ENCODE measurements around the gene KLHL20. TPM values are rescaled to one million over a fixed set of nuclear protein-coding genes. Genes with fewer than 3 reads are reported as not detected.

Gene KLHL20
- total RNA-seq, 1 donor from 2014 or later: 25.4 TPM

- H3K36me3 ChIP-seq (ENCODE audit: insufficient read depth, low read length): peaks cover 3% of the 10 kb centered on the region
- no peak overlapping the region for H3K27ac ChIP-seq (ENCODE audit: low read depth, low read length)
- H3K79me2 ChIP-seq (ENCODE audit: insufficient read depth, low read length): peaks cover 15% of the 10 kb centered on the region
- DNase-seq (ENCODE audit: low read depth) (no peak), FAIRE-seq (no peak)
- no peaks in the 10 kb centered on the region for H3K9me3 ChIP-seq (ENCODE audit: insufficient read depth, low read depth, low read length)
- H3K36me3 Mint-ChIP-seq (ENCODE audit: low read depth, unreplicated experiment): peaks cover 3% of the 10 kb centered on the region
- H2AFZ ChIP-seq (ENCODE audit: low read depth, low read length): no peak overlapping the region
- H3K4me1 Mint-ChIP-seq (ENCODE audit: low read depth, unreplicated experiment): peaks cover 9% of the 10 kb centered on the region
- no peak overlapping the region for H3K9ac ChIP-seq (ENCODE audit: low read length)
- H3K4me2 ChIP-seq (ENCODE audit: low read length): peak overlapping the region; percentile 25
- no peaks in the 10 kb centered on the region for H3K4me1 ChIP-seq (ENCODE audit: insufficient read depth, low read length)
- no peaks in the 10 kb centered on the region for H3K9me3 Mint-ChIP-seq (ENCODE audit: unreplicated experiment)
- TF ChIP-seq CTCF (IDR thresholded peaks at IDR 0.05; ENCODE audit: insufficient read depth, low read depth, low read length) (no peak), EZH2 (IDR thresholded peaks at IDR 0.05; ENCODE audit: insufficient read depth, low read length) (no peak)
- H3K27me3 ChIP-seq (ENCODE audit: insufficient read depth, low read length): no peaks in the 10 kb centered on the region
- H3K4me3 Mint-ChIP-seq (ENCODE audit: unreplicated experiment): no peak overlapping the region
- H3K27ac Mint-ChIP-seq (ENCODE audit: unreplicated experiment): no peak overlapping the region
- H3K4me3 ChIP-seq (ENCODE audit: insufficient read depth, low read depth, low read length): no peak overlapping the region
- no peaks in the 10 kb centered on the region for H4K20me1 ChIP-seq (ENCODE audit: insufficient read depth, low read length)
- H3K27me3 Mint-ChIP-seq (ENCODE audit: low read depth, unreplicated experiment): no peaks in the 10 kb centered on the region
Measured at GRCh38 chr1:173827611-173828010, 112.8 kb downstream of the KLHL20 start.

DNA sequence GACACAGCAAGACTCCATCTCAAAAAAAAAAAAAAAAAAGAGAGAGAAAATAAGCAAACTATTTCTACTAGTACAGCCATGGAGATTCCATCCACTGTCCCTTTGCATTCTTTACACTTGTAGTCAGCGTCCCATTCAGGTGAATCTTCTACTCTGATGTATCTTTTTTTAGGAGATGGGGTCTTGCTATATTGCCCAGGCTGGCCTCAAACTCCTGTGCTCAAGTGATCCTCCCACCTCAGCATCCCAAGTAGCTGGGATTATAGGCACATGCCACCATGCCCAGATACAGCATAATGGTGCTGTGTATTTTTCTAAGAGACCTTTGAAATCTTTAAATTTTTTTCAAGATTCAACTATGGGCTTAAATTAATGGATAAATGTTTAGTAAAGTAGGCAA lies 118.0 kb downstream of the KLHL20 start:
- TF ChIP-seq CTCF (IDR thresholded peaks at IDR 0.05; ENCODE audit: insufficient read depth, low read depth, low read length) (no peak), EZH2 (IDR thresholded peaks at IDR 0.05; ENCODE audit: insufficient read depth, low read length) (no peak)
- Histone ChIP-seq H3K4me3 (ENCODE audit: insufficient read depth, low read depth, low read length) (no peak overlapping the region), H3K27ac (ENCODE audit: low read depth, low read length) (no peak overlapping the region), H4K20me1 (ENCODE audit: insufficient read depth, low read length) (no peaks in the 10 kb centered on the region), H3K36me3 (ENCODE audit: insufficient read depth, low read length) (peaks cover 3% of the 10 kb centered on the region), H3K9me3 (ENCODE audit: insufficient read depth, low read depth, low read length) (no peaks in the 10 kb centered on the region), H3K4me2 (ENCODE audit: low read length) (no peak overlapping the region), H3K9ac (ENCODE audit: low read length) (no peak overlapping the region), H3K79me2 (ENCODE audit: insufficient read depth, low read length) (no peaks in the 10 kb centered on the region), H3K27me3 (ENCODE audit: insufficient read depth, low read length) (no peaks in the 10 kb centered on the region), H2AFZ (ENCODE audit: low read depth, low read length) (no peak overlapping the region), H3K4me1 (ENCODE audit: insufficient read depth, low read length) (no peaks in the 10 kb centered on the region)
- Mint-ChIP-seq H3K4me3 (ENCODE audit: unreplicated experiment) (no peak overlapping the region), H3K9me3 (ENCODE audit: unreplicated experiment) (no peaks in the 10 kb centered on the region), H3K36me3 (ENCODE audit: low read depth, unreplicated experiment) (peaks cover 8% of the 10 kb centered on the region), H3K27me3 (ENCODE audit: low read depth, unreplicated experiment) (no peaks in the 10 kb centered on the region), H3K4me1 (ENCODE audit: low read depth, unreplicated experiment) (no peaks in the 10 kb centered on the region), H3K27ac (ENCODE audit: unreplicated experiment) (no peak overlapping the region)
- FAIRE-seq (no peak), DNase-seq (ENCODE audit: low read depth) (no peak)

Other genes starting within 250 kb of the KLHL20 start
- gene PRDX6, start 237.6 kb upstream of the KLHL20 start, total RNA-seq: 459 and 520 TPM in 2 replicates
- 0.54 TPM in 1 of 2 replicates, not detected in the other for gene SLC9C2, start 111.9 kb upstream of the KLHL20 start, total RNA-seq
- gene TEX50, start 79.6 kb upstream of the KLHL20 start, total RNA-seq: not detected in 2 replicates
- gene ANKRD45, start 45.1 kb upstream of the KLHL20 start, total RNA-seq: 1.4 and 1.8 TPM in 2 replicates
- 17.4 and 17.9 TPM in 2 replicates for gene DARS2, start 109.7 kb downstream of the KLHL20 start, total RNA-seq
- gene CENPL, start 109.9 kb downstream of the KLHL20 start, total RNA-seq: 7.6 and 7.9 TPM in 2 replicates
- gene GAS5, start 153.0 kb downstream of the KLHL20 start, total RNA-seq: 435 and 473 TPM in 2 replicates
- 9.9 and 10.7 TPM in 2 replicates for gene ZBTB37, start 153.4 kb downstream of the KLHL20 start, total RNA-seq
- not detected in 2 replicates for gene SERPINC1, start 202.3 kb downstream of the KLHL20 start, total RNA-seq

Measured in astrocyte (in vitro differentiated cells and primary cell).